PC-3 (cell line): ENCODE results near the gene CFAP299. TPM values are rescaled to one million over a fixed set of nuclear protein-coding genes. Genes with fewer than 3 reads are reported as not detected.

Experiments used
- ATAC-seq: fragments of 200-7000 bp; cut with Tn5 transposase; 2 replicates; pipeline ENCODE4 v1.9.1; 2020; ENCODE audit warnings: mild to moderate bottlenecking, moderate library complexity
- BruUV-seq: library from RNA; stranded (reverse); fragments of 400-500 nt; replicated peaks from 2 replicates; lab custom pipeline; 2021; lab: Mats Ljungman, UMichigan
- CTCF ChIA-PET: fragments of 300-600 bp; sonication (Branson Sonifier 250); formaldehyde crosslinking; loops from one replicate; lab custom pipeline; 2022; ENCODE audit warnings: antibody characterized with exemption; lab: Charles Lee
- POLR2A ChIA-PET: fragments of 300-600 bp; sonication (Branson Sonifier 250); formaldehyde crosslinking; loops from one replicate; lab custom pipeline; 2022; ENCODE audit warnings: antibody characterized with exemption; ENCODE audit not compliant: unreplicated experiment; lab: Charles Lee
- DNase-seq: peaks from one replicate; pipeline ENCODE4 v3.0.0-alpha.2; 2015
- H2AFZ ChIP-seq: fragments of 300-600 bp; sonication (generic); 2 replicates; pipeline ENCODE4 v1.6.0; 2016; ENCODE audit warnings: antibody characterized with exemption, low read length
- H3F3A ChIP-seq: fragments of 300-600 bp; sonication (generic); one replicate; pipeline ENCODE4 v1.6.0; 2017; ENCODE audit warnings: antibody characterized with exemption, low read length, control low read depth, mild to moderate bottlenecking; ENCODE audit not compliant: unreplicated experiment
- H3K27ac ChIP-seq: fragments of 300-600 bp; sonication (generic); 2 replicates; pipeline ENCODE4 v1.5.1; 2016; ENCODE audit warnings: mild to moderate bottlenecking, low read length
- H3K27me3 ChIP-seq: fragments of 300-600 bp; sonication (generic); 2 replicates; pipeline ENCODE4 v1.6.1; 2016; ENCODE audit warnings: low read length, mixed read lengths
- H3K36me3 ChIP-seq: fragments of 300-600 bp; sonication (generic); 2 replicates; pipeline ENCODE4 v1.6.1; 2016; ENCODE audit warnings: low read depth, mixed run types, low read length, mixed read lengths
- H3K4me1 ChIP-seq: fragments of 300-600 bp; sonication (generic); 2 replicates; pipeline ENCODE4 v1.5.1; 2016; ENCODE audit warnings: low read length; ENCODE audit not compliant: insufficient read depth
- H3K4me2 ChIP-seq: fragments of 300-600 bp; sonication (generic); 2 replicates; pipeline ENCODE4 v1.6.0; 2016; ENCODE audit warnings: low read length
- H3K4me3 ChIP-seq: fragments of 300-600 bp; sonication (generic); 2 replicates; pipeline ENCODE4 v1.5.1; 2016; ENCODE audit warnings: mild to moderate bottlenecking, low read length, mixed read lengths
- H3K79me2 ChIP-seq: fragments of 300-600 bp; sonication (generic); 2 replicates; pipeline ENCODE4 v1.6.1; 2017; ENCODE audit warnings: low read length, mixed read lengths
- H3K9ac ChIP-seq: fragments of 300-600 bp; sonication (generic); 2 replicates; pipeline ENCODE4 v1.6.0; 2016; ENCODE audit warnings: mild to moderate bottlenecking, low read length
- H3K9me2 ChIP-seq: fragments of 300-600 bp; sonication (generic); replicated peaks from 2 replicates; pipeline ENCODE4 v1.6.1; 2016; ENCODE audit warnings: mixed run types, low read length, mixed read lengths
- H3K9me3 ChIP-seq: fragments of 300-600 bp; sonication (generic); 2 replicates; pipeline ENCODE4 v1.6.1; 2016; ENCODE audit warnings: low read length, mixed read lengths
- H4K20me1 ChIP-seq: fragments of 300-600 bp; sonication (generic); 2 replicates; pipeline ENCODE4 v1.6.1; 2016; ENCODE audit warnings: low read length, mixed read lengths
- CTCF ChIP-seq: fragments of 300-600 bp; sonication (generic); conservative IDR thresholded peaks from 2 replicates; pipeline ENCODE4 v1.5.1; 2017; ENCODE audit warnings: antibody characterized with exemption, low read depth, mild to moderate bottlenecking, low read length
- EZH2 ChIP-seq: fragments of 300-600 bp; sonication (generic); IDR thresholded peaks from one replicate; pipeline ENCODE4 v1.6.1; 2017; ENCODE audit warnings: antibody characterized with exemption, mild to moderate bottlenecking, low read length; ENCODE audit not compliant: unreplicated experiment
- EZH2phosphoT487 ChIP-seq: fragments of 300-600 bp; sonication (generic); IDR thresholded peaks from 2 replicates; pipeline ENCODE4 v1.6.1; 2018; ENCODE audit warnings: mild to moderate bottlenecking, antibody characterized with exemption, low read length, borderline replicate concordance
- intact Hi-C: fragments of 100-400 bp; cut with micrococcal nuclease; formaldehyde crosslinking; loops from 2 replicates; pipeline ENCODE4 v1.9.0; 2023
- total RNA-seq: library from RNA; depleted of rRNA; stranded (reverse); fragments of >200 nt; gene quantifications from 2 replicates; pipeline ENCODE4 v1.2.3, GENCODE V29; 2014

Gene CFAP299
- total RNA-seq, 1 experiment from 2014 or later, result not detected

GRCh38 chr4:80980239-80980638 is 644.7 kb downstream of the CFAP299 start:
- Histone ChIP-seq H3K27ac (no peak overlapping the region), H3K9ac (no peak overlapping the region), H3K4me1 (no peaks in the 10 kb centered on the region), H3K4me3 (no peak overlapping the region), H3K9me2 (no peaks in the 10 kb centered on the region), H4K20me1 (no peaks in the 10 kb centered on the region), H2AFZ (no peak overlapping the region), H3K27me3 (no peaks in the 10 kb centered on the region), H3K4me2 (no peak overlapping the region), H3K9me3 (no peaks in the 10 kb centered on the region), H3K79me2 (no peaks in the 10 kb centered on the region), H3F3A (no peaks in the 10 kb centered on the region), H3K36me3 (no peaks in the 10 kb centered on the region)
- intact Hi-C loops, result no loop called here
- DNase-seq (no peak), ATAC-seq (no peak)
- no peak for TF ChIP-seq EZH2
- no peak for TF ChIP-seq CTCF
- TF ChIP-seq EZH2phosphoT487, result no peak
- CTCF ChIA-PET, result no interaction called here
- POLR2A ChIA-PET, result no interaction called here
- no TSS peak for BruUV-seq

GRCh38 chr4:80986011-80986410 is 650.5 kb downstream of the CFAP299 start:
- peaks cover 36% of the 10 kb centered on the region for H3K4me1 ChIP-seq

More at GRCh38 chr4:80986011-80986410, 650.5 kb downstream of the CFAP299 start:
- no TSS peak for BruUV-seq
- H2AFZ ChIP-seq, result no peak overlapping the region
- no peak overlapping the region for H3K27ac ChIP-seq
- no peak overlapping the region for H3K4me2 ChIP-seq
- intact Hi-C loops, result loop anchor here (5.0 kb wide), 2 partner anchors 84 to 534 kb away; no protein-coding TSS in a partner anchor
- H3K27me3 ChIP-seq, result no peaks in the 10 kb centered on the region
- no peak overlapping the region for H3K4me3 ChIP-seq
- H3K9me2 ChIP-seq, result no peaks in the 10 kb centered on the region
- DNase-seq (no peak), ATAC-seq (no peak)
- H3K9me3 ChIP-seq, result no peaks in the 10 kb centered on the region
- no peaks in the 10 kb centered on the region for H3K79me2 ChIP-seq
- no peak overlapping the region for H3K9ac ChIP-seq
- H3K36me3 ChIP-seq, result no peaks in the 10 kb centered on the region
- TF ChIP-seq EZH2, result no peak
- TF ChIP-seq CTCF, result no peak
- TF ChIP-seq EZH2phosphoT487, result no peak
- CTCF ChIA-PET, result no interaction called here
- H3F3A ChIP-seq, result no peaks in the 10 kb centered on the region
- POLR2A ChIA-PET, result no interaction called here
- H4K20me1 ChIP-seq, result no peaks in the 10 kb centered on the region
